AG09319 (cell line): ENCODE measurements around the gene SPTB.

Experiments
- DNase-seq: peaks from one replicate; pipeline ENCODE4 v3.0.0-alpha.2; 2010; ENCODE audit warnings: low read depth; ENCODE audit errors: extremely low read depth
- CTCF ChIP-seq: IDR thresholded peaks from 2 replicates; pipeline ENCODE4 v1.5.1; 2011; ENCODE audit warnings: low read depth, mild to moderate bottlenecking, inconsistent platforms, low read length, moderate library complexity

The SPTB gene

GRCh38 chr14:64782196-64782595 is 97.5 kb downstream of the SPTB start:
- no peak for TF ChIP-seq CTCF
- no peak for DNase-seq

GRCh38 chr14:64779472-64779871 is 100.2 kb downstream of the SPTB start:
- no peak for TF ChIP-seq CTCF

GRCh38 chr14:64778104-64778754 is 101.5 kb downstream of the SPTB start:
- TF ChIP-seq CTCF: no peak

More at GRCh38 chr14:64779472-64779871, 100.2 kb downstream of the SPTB start:
- DNase-seq: no peak

DNA sequence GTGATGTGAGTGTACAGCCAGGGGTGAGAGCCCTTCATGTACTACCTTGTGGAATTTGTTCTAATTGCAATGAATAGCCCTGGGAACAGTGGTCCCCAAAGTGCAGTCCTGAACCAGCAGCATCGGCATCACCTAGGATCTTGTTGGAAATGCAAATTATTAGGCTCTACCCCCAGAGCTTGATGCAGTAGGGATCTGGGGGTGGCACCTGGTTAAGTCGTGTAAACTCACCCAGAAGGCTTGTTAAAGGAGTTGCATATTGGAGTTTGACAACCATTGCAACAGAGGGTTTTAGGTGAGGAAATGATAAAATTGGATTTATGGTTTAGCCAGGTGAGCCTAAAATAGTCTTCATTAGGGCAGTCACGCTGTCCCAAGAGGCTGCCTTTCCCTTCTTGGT is 102.2 kb downstream of the SPTB start:
- no peak for DNase-seq
- TF ChIP-seq CTCF: no peak

More at GRCh38 chr14:64778104-64778754, 101.5 kb downstream of the SPTB start:
- DNase-seq: no peak

GRCh38 chr14:64775081-64775777 is 104.5 kb downstream of the SPTB start:
- no peak for DNase-seq
- no peak for TF ChIP-seq CTCF

GRCh38 chr14:64774272-64774671 is 105.4 kb downstream of the SPTB start:
- TF ChIP-seq CTCF: no peak
- DNase-seq: no peak

GRCh38 chr14:64773577-64773976 is 106.1 kb downstream of the SPTB start:
- no peak for DNase-seq
- TF ChIP-seq CTCF: no peak
